ENCODE results near the gene CLDN2. TPM values are rescaled to one million over a fixed set of nuclear protein-coding genes. Genes with fewer than 3 reads are reported as not detected.

Gene CLDN2
- total RNA-seq, 1 donor, result not detected

DNA sequence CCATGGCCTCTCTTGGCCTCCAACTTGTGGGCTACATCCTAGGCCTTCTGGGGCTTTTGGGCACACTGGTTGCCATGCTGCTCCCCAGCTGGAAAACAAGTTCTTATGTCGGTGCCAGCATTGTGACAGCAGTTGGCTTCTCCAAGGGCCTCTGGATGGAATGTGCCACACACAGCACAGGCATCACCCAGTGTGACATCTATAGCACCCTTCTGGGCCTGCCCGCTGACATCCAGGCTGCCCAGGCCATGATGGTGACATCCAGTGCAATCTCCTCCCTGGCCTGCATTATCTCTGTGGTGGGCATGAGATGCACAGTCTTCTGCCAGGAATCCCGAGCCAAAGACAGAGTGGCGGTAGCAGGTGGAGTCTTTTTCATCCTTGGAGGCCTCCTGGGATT, 8.0 kb downstream of the CLDN2 start:
- Histone ChIP-seq H3K4me2 (ENCODE audit: insufficient read depth, low read length) (no peak overlapping the region), H3K9me3 (ENCODE audit: low read depth, low read length) (no peaks in the 10 kb centered on the region), H4K20me1 (ENCODE audit: insufficient read depth, low read length) (no peaks in the 10 kb centered on the region), H3K27me3 (ENCODE audit: insufficient read depth, low read length) (peaks cover 2% of the 10 kb centered on the region), H3K27ac (ENCODE audit: low read depth, low read length) (no peak overlapping the region), H3K79me2 (ENCODE audit: insufficient read depth, low read length) (no peaks in the 10 kb centered on the region), H2AFZ (ENCODE audit: low read length) (no peak overlapping the region), H3K36me3 (ENCODE audit: insufficient read depth, low read length) (no peaks in the 10 kb centered on the region), H3K4me1 (ENCODE audit: insufficient read depth, low read length) (peaks cover 16% of the 10 kb centered on the region), H3K4me3 (ENCODE audit: insufficient read depth, low read length) (no peak overlapping the region)
- TF ChIP-seq, protein P1, sequence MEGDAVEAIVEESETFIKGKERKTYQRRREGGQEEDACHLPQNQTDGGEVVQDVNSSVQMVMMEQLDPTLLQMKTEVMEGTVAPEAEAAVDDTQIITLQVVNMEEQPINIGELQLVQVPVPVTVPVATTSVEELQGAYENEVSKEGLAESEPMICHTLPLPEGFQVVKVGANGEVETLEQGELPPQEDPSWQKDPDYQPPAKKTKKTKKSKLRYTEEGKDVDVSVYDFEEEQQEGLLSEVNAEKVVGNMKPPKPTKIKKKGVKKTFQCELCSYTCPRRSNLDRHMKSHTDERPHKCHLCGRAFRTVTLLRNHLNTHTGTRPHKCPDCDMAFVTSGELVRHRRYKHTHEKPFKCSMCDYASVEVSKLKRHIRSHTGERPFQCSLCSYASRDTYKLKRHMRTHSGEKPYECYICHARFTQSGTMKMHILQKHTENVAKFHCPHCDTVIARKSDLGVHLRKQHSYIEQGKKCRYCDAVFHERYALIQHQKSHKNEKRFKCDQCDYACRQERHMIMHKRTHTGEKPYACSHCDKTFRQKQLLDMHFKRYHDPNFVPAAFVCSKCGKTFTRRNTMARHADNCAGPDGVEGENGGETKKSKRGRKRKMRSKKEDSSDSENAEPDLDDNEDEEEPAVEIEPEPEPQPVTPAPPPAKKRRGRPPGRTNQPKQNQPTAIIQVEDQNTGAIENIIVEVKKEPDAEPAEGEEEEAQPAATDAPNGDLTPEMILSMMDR (IDR thresholded peaks at IDR 0.05; ENCODE audit: extremely low read depth, low read depth, low read length), result no peak
- peak; percentile 18 for DNase-seq (ENCODE audit: insufficient read length, low spot score, missing footprints)

GRCh38 chrX:106931831-106932491, 11.8 kb downstream of the CLDN2 start:
- Histone ChIP-seq H3K4me3 (ENCODE audit: insufficient read depth, low read length) (no peak overlapping the region), H3K79me2 (ENCODE audit: insufficient read depth, low read length) (no peaks in the 10 kb centered on the region), H3K36me3 (ENCODE audit: insufficient read depth, low read length) (no peaks in the 10 kb centered on the region), H3K27me3 (ENCODE audit: insufficient read depth, low read length) (peaks cover 5% of the 10 kb centered on the region), H2AFZ (ENCODE audit: low read length) (no peak overlapping the region), H3K9me3 (ENCODE audit: low read depth, low read length) (no peaks in the 10 kb centered on the region), H3K27ac (ENCODE audit: low read depth, low read length) (peak overlapping the region; percentile 31), H3K4me1 (ENCODE audit: insufficient read depth, low read length) (peaks cover 16% of the 10 kb centered on the region), H4K20me1 (ENCODE audit: insufficient read depth, low read length) (no peaks in the 10 kb centered on the region), H3K4me2 (ENCODE audit: insufficient read depth, low read length) (no peak overlapping the region)
- TF ChIP-seq, protein P1 (IDR thresholded peaks at IDR 0.05; ENCODE audit: extremely low read depth, low read depth, low read length), result no peak
- DNase-seq (ENCODE audit: insufficient read length, low spot score, missing footprints), result peak; percentile 13

DNA sequence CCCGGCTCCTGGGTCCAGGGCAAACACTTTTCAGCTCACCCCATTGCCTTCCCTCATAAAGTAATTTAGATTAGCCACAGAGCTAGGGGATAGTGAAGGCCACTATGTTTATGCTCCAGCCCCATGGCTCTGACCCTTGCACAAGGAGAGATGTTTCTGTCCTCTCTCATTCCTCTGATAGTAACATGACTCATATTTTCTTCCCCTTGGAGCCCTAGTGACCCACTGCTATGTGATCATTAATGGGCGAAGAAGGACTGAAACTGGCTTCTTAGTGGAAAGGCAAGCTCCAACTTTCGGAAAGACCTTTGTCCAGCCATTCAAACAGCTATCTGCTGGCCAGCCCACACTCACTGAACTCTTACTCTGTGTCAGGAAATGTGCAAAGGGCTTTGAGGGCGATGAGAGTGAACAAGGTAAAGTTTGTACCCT, 12.3 kb downstream of the CLDN2 start:
- Histone ChIP-seq H4K20me1 (ENCODE audit: insufficient read depth, low read length) (no peaks in the 10 kb centered on the region), H3K4me3 (ENCODE audit: insufficient read depth, low read length) (no peak overlapping the region), H3K36me3 (ENCODE audit: insufficient read depth, low read length) (no peaks in the 10 kb centered on the region), H2AFZ (ENCODE audit: low read length) (no peak overlapping the region), H3K27ac (ENCODE audit: low read depth, low read length) (peak overlapping the region; percentile 44), H3K4me2 (ENCODE audit: insufficient read depth, low read length) (no peak overlapping the region), H3K9me3 (ENCODE audit: low read depth, low read length) (no peaks in the 10 kb centered on the region), H3K27me3 (ENCODE audit: insufficient read depth, low read length) (peaks cover 9% of the 10 kb centered on the region), H3K4me1 (ENCODE audit: insufficient read depth, low read length) (peaks cover 16% of the 10 kb centered on the region), H3K79me2 (ENCODE audit: insufficient read depth, low read length) (no peaks in the 10 kb centered on the region)
- TF ChIP-seq, protein P1 (IDR thresholded peaks at IDR 0.05; ENCODE audit: extremely low read depth, low read depth, low read length), result no peak
- peak; percentile 68 for DNase-seq (ENCODE audit: insufficient read length, low spot score, missing footprints)

DNA sequence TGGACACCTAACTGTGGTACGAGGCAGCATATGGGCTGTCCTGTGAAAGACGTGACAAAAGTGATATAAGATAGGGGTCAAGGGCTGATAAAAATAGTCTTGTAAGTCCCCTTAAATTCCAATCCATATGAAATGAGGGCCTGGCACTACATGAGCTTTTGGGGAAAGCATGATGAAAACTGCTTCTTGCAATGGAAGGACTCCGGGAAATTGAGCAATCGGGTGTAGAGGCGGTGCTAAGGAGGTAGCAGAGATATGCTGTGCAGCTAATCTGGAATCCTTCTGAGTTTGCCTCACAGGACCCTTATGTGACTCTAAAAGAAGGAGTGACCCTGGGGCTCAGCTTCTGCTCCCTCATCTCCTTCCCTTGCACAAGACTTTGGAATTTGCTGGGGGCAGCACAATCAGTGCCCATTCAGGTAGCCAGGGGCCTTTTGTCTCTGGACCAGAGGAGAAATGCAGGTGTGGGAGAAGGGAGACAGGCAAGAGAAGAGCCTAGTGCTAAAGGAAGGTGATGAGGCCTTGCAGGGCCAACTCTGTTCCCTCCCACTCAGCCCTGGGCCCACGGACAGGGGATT, 12.8 kb downstream of the CLDN2 start:
- DNase-seq (ENCODE audit: insufficient read length, low spot score, missing footprints), result peak; percentile 34
- H3K4me3 ChIP-seq (ENCODE audit: insufficient read depth, low read length), result no peak overlapping the region

More for the DNA sequence above, 12.8 kb downstream of the CLDN2 start:
- Histone ChIP-seq H3K79me2 (ENCODE audit: insufficient read depth, low read length) (no peaks in the 10 kb centered on the region), H3K9me3 (ENCODE audit: low read depth, low read length) (no peaks in the 10 kb centered on the region), H3K27ac (ENCODE audit: low read depth, low read length) (peak overlapping the region; percentile 44), H3K36me3 (ENCODE audit: insufficient read depth, low read length) (no peaks in the 10 kb centered on the region), H2AFZ (ENCODE audit: low read length) (no peak overlapping the region), H3K4me2 (ENCODE audit: insufficient read depth, low read length) (no peak overlapping the region), H4K20me1 (ENCODE audit: insufficient read depth, low read length) (no peaks in the 10 kb centered on the region), H3K27me3 (ENCODE audit: insufficient read depth, low read length) (peaks cover 9% of the 10 kb centered on the region), H3K4me1 (ENCODE audit: insufficient read depth, low read length) (peaks cover 16% of the 10 kb centered on the region)
- TF ChIP-seq, protein P1 (IDR thresholded peaks at IDR 0.05; ENCODE audit: extremely low read depth, low read depth, low read length), result no peak

Measured in osteoblast (primary cell).